GM19099 (cell line): ENCODE measurements around the gene RASSF10.

Experiments used
- POLR2A ChIP-seq: IDR thresholded peaks from 3 replicates; pipeline ENCODE4 v1.6.1; 2011; ENCODE audit warnings: low read depth; ENCODE audit not compliant: insufficient read length; ENCODE audit errors: extremely low read depth

RASSF10 gene

DNA sequence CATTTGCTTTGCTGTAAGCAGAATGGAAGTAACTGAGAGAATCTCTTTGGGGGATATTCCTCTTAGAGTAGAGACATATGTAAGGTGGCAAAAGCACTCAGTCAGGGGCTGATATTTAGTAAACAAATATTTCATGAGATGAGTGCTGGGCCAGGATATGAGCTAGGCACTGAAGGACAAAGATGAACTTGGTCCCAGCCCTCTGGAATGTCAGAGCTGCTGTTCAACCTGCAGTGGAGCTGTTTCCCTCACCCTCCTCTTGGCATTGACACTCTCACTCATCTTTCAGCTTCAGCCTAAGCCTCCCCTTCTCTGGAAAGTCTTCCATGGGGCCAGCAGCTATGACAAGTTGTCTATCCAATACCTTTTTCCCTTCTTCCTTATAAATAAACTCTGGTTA lies 22.2 kb downstream of the RASSF10 start:
- no peak for TF ChIP-seq POLR2A

DNA sequence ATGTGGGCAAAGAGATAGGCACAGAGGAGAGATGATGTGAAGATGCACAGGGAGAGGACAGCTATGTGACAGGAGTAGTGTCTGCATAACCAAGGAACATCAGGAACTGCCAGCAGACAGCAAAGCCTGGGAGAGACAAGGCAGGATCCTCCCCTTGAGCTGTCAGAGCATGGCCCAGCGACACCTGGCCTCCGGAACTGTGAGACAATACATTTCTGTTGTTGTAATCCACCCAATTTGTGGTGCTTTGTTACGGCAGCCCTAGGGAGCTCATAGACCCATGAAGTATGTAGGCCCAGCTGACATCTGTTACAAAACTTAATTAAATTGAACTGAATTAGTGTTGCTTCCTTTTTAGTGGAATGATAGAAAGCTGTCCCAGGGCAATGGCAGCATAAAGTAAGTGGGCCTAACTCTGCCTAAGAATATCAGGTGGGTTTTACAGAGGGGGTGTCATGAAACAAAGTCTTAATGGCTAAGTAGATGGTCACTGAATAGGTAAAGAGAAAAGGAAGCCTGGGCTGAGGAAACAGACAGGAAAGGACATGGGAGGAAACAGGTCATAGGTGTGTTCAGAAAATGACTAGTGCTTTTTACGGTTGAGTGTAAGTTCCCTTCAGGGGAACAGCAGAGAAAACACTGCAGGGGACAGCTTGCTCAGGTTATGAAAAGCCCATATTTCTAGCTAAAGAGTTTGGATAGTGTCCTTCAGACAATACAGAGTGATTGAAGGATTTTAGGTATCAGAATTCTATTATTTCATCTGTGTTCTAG lies 24.8 kb downstream of the RASSF10 start:
- no peak for TF ChIP-seq POLR2A

DNA sequence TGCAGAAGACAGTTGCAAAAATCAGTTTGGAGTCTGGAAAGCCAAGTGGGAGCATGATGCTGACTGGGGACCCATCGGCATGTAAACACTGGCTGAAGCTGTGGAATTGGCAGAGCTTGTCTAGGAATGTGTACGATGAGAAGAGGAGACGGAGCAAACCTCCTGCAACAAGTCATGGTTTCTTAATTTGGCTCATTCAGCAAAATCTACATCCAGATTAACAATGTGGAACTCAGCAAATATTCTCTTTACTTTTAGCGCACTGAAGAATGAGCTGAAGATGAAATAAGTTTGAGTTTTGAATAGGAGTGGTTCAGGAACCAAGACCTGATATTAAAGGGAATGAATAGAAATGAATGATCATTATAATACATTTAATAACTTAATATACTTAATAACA lies 26.6 kb downstream of the RASSF10 start:
- TF ChIP-seq POLR2A: no peak

DNA sequence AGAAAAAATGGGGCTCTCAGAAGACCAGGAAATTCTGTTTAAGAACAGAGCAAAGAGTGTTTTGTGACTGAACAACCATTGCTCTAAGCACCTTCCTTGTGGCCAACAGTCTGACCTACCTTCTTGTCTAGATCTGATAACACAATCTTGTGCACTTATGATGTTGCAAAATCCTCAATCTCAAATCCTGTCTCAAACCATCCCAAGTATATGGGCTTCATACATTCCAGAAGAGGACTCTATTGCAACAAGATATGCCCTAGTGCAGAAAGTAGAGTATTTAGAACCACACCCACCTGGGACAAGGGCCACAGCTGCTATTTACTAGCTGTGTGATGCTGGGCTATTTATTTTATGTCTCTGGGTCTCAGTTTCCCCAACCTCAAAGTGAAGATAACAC lies 27.1 kb downstream of the RASSF10 start:
- no peak for TF ChIP-seq POLR2A

DNA sequence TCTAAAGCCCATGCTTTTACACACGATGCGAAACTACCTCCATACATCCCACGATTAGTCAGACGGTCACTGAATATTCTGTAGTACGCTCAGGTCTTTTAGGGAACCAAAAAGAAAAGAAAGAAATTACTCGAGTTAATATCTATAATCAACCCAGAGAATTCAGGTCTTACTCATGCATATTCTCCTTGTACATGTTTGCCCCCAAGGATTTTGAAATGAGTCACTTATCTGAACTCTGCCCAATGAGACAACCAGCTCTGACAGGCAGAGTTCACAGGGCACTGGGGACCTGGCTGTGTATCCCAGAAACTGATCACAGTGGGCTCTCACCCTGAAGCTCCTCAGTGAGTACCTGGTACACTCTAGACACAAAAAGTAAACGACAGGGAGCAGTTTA lies 29.2 kb downstream of the RASSF10 start:
- no peak for TF ChIP-seq POLR2A

DNA sequence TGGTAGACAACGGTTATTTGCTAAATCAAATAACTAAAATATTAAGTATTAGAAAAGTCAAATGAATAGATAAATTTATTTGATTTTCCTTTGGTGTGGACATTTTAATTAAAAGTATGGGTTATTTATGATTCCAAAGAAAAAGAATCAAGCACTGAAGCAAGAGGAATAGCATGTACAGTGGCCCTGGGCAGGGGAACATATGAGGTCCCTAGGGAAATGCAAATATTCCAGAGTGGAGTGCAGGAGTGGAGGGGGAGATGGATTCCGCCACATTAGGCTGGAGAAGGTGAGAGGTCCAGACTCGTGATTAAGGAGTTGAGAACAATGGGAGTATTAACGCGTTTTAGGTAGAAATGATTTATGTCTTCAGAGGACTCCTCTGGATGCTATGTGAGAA lies 30.0 kb downstream of the RASSF10 start:
- no peak for TF ChIP-seq POLR2A

DNA sequence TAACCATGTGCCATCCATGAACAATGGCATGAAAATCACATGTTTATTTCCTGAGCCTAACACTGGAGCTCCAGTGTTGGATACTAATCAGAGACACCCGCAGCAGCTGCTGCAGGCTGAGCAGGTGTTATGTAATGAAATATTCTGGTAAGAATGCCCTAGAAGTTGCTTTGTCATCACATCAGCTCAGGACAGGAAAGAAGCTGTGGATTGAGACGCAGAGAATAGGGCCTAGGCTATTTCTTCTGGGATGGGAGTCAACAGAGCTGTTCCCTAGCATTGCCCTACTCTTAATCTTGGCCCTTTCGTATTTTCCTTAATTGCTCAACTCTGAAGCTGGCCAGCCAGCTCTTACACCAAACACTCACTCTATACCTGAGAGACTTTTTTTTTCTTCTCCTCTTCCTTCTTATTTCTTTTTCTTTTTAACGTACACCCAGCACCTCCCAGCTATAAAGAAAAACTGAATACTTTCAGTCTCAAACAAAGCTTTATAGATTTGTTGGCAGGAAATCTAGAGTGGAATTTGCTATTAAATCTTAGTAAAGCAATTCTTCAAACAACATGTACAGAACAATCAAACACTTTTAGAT lies 31.9 kb downstream of the RASSF10 start:
- TF ChIP-seq POLR2A: no peak

DNA sequence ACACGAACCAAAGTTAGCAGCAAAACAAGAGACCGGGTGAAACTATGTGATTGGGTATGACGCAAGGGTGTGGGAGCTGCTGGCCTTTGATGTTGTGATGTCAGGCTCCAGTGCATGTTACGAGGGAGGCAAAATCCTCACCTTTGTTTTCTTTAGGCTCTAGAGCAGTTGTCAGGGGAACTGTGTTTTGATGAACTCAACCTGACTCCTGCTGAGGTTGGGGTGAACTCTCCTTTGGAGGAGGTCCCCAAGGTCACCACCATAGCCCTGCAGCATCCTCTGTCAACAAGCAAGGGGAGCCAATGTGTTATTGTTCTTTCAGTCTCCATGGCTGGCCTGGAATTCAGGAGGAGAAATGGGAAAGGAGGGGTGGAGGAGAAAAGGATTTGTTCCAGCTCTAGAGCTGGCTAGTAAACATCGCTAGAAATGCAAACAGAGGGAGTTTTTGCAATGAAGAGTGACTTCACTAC lies 33.8 kb downstream of the RASSF10 start:
- no peak for TF ChIP-seq POLR2A

DNA sequence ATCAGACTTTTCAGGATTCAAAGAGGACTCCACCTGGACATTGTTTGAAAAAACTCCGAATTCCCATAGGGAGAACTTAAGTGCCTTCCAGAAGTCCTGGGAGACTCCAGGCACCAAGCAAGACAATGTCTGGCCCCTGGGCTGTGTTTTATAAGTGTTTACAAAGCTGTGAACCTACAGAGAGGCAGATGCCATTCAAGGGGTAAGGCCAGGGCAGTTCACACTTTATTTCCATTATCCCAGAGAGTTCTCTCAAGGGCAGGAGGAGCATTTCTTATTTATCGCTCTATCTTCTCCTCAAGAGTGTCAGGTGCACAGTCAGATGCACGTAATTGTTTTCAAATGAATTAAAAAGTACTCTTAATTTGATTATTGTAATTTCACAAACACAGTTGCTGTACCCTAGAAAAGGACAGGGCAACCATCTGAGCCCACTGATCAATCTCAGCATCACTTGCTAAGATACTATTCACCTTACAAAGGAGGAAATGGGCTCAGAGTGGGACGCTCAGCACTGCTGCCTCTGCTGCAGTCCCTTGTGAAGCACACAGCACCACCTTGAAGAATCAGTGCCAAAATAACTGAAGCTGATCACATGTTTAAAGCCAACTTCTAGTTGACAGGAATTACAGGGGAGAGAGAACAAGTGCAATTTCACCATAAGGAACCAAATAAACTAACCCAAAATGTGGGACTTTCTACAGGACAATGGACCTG lies 35.0 kb downstream of the RASSF10 start:
- no peak for TF ChIP-seq POLR2A

DNA sequence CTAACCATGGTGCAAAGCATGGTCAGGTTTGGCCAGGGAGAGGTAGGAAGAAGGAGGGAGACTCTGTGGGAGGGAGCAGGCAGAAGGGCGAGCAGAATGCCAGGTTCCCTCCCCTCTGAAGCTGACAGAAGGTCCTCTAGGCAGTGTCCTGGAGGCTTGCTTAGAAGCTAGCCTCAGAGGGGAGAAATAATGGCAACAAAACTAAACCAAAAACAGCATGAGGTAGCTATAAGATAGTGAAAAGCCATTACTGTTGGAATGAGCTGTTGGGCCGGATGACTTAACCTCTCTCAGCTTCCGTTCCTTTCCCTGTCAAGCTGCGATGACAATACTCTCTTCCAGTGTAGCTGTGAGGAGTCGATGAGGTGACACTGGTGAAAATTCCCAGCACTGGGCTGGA lies 36.6 kb downstream of the RASSF10 start:
- no peak for TF ChIP-seq POLR2A

DNA sequence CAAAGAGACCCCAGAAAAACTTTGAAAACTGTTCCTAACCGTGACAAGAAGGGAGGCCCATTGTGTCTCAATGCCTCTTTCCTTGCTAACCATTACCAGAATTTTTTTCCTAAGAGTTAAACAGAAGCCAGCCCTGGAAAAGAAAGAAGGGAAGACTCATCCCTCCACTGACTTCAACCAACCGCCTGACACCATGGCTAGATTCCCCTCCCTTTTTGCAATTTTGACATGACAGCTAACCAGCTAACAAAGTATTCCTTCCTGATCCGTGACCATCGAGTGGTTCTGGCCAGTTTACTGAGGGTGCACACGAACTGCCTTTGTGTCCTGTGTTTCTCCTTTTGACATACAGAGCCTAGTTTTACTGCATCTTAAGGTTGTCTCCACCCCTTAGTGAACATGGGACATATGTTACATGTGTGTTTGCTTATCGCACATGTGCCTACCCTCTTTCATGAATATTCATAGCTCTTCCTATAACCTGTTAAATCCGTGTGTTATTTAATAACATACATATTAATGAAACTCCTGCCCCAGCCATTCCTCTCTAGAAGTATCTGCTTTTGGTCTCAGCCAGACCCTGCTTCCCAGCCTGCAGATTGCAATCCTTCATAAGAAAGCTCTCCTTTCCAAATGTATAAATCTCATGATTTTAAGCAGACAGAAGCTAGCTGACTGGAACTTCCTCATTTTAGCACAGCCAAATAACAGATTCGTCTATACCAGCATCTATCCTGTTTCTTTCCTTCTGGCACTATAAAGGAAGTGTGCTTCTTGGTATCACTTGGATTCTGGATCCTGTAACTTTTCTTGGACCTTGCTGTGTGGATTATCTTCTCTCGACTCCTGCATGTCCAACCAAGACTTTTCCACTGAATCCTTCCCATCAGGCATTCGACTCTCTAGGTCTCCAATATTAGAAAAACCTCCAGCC lies 37.8 kb downstream of the RASSF10 start:
- TF ChIP-seq POLR2A: no peak

DNA sequence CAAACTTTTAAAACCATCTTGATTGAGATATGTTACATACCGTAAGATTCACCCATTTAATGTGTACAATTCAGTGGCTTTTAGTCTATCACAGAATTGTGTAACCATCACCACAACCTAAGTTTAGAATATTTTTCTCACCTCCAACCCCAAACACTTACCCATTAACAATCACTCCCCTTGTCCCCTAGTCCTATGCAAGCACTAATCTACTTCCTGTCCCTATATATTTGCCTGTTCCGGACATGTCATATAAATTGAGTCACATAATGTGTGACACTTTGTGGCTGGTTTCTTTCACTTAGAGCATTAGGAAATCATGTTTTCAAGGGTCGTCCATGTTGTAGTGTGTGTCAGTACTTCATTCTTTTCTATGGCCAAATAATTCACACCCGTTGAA lies 38.8 kb downstream of the RASSF10 start:
- no peak for TF ChIP-seq POLR2A

DNA sequence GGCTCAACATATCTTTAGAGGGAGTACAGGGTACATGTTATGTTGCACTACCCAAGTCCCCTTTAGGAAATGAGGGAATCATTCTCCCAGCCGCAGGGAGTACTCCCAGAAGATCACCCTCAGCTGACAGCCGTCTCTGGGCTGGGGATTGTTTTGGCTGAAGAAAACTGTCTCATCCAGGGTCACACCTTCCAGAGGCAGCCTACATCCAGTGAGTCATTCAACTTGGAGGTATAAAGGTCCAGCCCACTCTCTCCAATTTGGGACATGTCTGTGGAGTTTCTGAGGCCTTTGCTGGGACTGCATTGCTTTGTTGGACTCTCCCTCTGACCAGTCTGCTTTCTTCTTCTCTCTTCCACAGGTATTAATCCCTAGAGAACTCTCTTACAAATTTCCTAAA lies 42.1 kb downstream of the RASSF10 start:
- no peak for TF ChIP-seq POLR2A

DNA sequence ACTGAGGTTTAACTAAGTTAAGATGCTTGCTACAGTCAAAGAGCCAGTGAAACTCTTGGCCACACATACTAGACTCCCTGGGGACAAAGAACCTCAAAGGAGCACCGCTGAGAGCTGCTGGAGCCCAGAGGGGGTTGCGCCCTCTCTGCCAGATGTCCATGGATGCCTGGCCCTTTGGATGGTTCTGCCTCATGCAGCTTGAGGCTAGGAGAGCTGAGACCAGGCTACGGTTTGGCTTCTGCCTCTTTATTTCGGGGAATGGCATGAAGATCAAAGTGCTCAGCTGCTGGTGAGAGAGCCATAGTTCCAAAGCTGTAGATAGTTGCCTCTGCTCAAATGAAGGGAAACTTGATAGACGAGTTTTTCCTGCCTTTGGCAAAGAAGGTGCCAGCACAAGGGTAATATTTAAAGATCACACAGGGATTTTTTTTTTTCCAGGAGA lies 43.0 kb downstream of the RASSF10 start:
- TF ChIP-seq POLR2A: no peak

DNA sequence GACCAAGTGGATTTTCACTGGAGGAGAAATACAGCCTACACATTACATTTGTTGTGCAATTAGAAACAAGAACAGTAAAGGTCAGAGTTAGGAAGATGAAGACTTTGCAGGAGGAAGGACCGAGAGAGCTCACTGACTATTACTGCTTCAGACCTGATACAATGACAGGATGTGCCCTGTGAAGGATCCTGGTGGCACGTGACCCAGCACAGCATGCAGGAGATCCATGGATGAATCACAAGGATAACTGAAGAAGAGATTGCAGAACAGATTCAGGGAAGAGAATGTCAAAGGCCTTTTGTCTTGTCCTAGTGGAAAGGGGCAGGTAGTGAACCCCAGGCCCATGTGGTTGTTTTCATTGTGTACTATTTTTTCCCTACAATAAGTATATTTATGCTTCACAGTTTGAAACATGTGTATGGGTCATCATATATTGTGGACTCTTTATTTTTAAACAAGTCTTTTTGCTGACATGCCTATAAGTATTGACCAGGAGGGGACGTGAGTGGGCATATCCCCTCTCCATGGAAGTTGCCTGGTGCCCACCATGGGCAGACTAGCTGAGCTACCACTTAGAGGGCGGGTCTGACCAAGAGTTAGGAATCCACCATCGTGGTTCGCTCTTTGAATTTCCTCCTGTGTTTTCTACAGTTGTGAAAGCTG lies 44.3 kb downstream of the RASSF10 start:
- TF ChIP-seq POLR2A: no peak

DNA sequence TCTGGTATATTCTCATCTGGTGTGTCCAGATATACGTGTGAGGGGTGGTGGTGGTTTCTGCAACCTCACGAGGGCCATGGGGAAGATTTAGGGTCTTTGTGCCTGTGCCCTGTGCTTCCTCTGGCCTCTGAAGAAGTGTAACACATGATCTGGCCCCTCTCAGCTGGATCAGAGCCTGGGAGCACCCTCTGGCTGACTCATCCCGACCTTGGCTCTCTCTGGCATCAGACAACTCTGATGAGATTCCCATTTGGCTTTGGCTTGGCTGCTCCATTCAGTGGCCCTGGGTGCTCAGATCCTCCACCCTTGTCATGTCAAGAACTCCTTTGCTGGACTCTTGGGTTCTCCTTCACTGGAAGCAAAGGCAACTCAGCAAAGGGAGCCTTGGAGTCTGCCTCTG lies 45.2 kb downstream of the RASSF10 start:
- no peak for TF ChIP-seq POLR2A
